Choroid plexus epithelial cell (primary cell): Measurements from ENCODE around the gene PSMD1.

Experiments used
- DNase-seq: peaks from one replicate; pipeline ENCODE4 v3.0.0-alpha.2; 2010; ENCODE audit warnings: low read depth
- H3K4me3 ChIP-seq: 2 replicates; pipeline ENCODE4 v1.5.1; 2011; ENCODE audit warnings: low read depth, mild to moderate bottlenecking, control low read depth, low read length, moderate library complexity
- TF ChIP-seq, protein P1 (sequence below): conservative IDR thresholded peaks from 2 replicates; pipeline ENCODE4 v1.5.1; 2011; ENCODE audit warnings: low read depth, mild to moderate bottlenecking, control low read depth, inconsistent platforms, low read length, moderate library complexity

Gene PSMD1

DNA sequence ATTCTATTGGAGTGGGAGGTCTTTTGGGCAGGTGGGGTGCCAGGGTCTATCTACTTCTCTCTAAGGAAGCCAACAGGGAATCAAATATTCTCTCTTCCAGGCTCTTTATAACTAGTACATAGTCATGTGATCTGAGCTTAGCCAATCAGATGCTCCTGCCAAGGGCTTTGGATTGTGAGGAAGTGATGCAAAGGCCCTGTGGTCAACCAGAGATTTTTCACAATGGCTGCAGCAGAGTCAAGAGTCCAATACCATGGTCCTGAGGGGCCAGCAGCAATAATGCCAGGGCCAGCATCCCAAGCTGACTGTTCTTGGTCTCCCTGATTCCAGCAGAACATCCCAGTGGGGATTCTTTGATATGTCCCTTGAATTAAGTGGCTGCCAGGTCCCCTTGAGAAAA, 27.8 kb upstream of the PSMD1 start:
- no peak overlapping the region for H3K4me3 ChIP-seq
- DNase-seq: no peak
- TF ChIP-seq, protein P1, sequence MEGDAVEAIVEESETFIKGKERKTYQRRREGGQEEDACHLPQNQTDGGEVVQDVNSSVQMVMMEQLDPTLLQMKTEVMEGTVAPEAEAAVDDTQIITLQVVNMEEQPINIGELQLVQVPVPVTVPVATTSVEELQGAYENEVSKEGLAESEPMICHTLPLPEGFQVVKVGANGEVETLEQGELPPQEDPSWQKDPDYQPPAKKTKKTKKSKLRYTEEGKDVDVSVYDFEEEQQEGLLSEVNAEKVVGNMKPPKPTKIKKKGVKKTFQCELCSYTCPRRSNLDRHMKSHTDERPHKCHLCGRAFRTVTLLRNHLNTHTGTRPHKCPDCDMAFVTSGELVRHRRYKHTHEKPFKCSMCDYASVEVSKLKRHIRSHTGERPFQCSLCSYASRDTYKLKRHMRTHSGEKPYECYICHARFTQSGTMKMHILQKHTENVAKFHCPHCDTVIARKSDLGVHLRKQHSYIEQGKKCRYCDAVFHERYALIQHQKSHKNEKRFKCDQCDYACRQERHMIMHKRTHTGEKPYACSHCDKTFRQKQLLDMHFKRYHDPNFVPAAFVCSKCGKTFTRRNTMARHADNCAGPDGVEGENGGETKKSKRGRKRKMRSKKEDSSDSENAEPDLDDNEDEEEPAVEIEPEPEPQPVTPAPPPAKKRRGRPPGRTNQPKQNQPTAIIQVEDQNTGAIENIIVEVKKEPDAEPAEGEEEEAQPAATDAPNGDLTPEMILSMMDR: no peak

DNA sequence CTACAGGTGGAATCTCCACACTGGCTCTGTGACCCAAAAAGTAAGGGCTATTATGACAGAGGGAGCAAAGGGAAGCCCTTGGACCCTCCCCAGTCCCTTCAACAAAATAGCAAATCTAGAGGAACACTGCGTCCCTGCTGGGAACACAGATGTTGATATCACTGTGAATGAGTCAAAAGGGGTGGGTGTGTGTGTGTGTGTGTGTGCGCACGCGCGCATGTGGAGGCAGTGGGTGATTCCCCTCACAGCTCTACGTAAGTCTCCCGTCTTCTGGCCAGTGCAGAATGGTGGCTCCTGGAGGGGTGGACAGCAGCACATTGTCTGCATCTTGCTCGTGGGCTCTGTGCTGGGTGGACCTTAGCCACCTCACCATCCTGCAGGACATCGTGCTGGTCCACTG, 27.1 kb upstream of the PSMD1 start:
- TF ChIP-seq, protein P1: no peak
- DNase-seq: no peak

DNA sequence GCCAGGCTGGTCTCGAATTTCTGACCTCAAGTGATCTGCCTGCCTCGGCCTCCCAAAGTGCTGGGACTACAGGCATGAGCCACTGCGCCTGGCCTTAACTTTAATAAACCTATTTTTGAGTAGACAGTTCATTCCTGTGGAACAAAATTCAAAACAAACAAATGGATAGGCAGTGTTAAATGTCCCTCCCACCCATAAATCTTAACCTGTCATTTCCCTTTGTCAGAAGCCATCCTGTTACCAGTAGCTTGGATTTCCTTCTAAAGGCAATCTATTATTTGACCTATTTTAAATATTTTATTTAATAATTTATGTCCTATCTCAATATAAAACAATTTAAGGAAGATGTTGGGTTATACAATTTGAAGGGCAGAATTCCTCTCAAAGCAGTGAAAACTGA, 25.9 kb upstream of the PSMD1 start:
- DNase-seq: no peak
- TF ChIP-seq, protein P1: no peak
- no peak overlapping the region for H3K4me3 ChIP-seq

More for the DNA sequence above, 27.1 kb upstream of the PSMD1 start:
- no peak overlapping the region for H3K4me3 ChIP-seq

DNA sequence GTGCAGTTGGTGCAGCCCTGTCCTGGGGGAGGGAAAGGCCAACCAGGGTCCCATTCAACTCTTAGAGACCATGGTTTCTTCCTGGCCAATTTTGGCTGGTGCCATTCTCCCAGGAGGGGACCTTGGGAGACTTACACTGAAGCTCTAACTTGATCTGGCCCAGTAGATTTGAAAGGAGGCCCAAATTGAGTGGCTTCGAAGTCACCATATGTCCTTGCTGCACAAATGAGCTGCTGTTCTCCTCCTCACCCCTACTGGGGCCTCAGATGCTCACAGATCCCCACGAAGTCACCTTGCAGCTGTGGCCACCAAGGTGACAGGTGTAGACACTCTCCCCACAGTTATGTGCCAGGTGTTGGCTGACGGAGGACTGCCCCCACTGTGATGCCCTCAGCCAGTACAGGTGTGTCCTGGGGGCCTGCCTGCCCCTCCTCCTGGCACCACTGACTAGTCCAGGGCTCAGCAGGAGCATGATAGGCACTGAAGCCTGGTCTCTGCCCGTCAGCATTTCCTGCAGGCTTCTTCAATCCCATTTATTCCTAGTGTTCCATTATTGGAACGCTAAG, 24.0 kb upstream of the PSMD1 start:
- no peak for DNase-seq
- TF ChIP-seq, protein P1: no peak
- no peak overlapping the region for H3K4me3 ChIP-seq

DNA sequence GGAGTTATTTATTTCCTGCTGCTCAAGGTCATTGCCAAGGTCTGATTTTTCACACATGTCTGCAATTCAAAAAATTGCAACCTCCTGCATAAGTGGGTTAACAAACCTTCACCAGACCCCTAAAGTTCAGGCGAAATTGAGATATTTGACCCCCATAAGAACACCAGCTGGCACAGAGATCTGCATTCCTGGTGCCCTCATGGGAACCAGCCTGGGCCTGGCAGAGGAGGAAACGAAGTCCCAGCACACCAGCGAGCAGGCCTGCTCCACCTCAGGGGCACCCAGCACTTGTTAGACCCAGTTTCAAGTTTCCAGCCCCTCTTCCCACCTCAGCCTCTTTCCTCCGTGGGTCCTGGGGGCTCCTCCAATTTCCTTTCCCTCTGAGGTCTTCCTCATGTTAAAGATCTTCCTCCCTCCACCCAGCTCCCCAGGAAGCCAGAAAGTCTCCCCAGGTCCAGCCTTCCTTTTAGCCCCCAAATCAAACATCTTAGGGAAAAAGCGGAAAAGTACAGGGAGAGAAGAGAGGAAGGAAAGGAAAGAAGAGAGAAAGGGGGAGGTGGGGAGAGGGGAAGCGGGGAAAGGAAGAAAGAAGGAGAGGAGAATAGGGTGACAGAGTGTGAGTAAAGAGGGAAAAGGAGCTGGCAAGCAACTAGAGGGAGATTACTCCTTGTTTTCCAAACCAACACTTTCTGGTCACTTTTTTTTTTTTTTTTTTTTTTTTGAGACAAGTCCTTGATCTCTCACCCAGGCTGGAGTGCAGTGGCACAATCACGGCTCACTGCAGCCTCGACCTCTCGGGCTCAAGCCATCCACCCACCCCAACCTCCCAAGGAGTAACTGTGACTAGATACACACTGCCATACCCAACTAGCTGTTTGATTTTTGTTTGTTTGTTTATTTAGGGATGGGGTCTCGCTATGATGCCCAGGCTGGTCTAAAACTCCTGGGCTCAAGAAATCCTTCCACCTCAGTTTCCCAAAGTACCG, 23.2 kb upstream of the PSMD1 start:
- DNase-seq: no peak
- no peak overlapping the region for H3K4me3 ChIP-seq
- TF ChIP-seq, protein P1: no peak

DNA sequence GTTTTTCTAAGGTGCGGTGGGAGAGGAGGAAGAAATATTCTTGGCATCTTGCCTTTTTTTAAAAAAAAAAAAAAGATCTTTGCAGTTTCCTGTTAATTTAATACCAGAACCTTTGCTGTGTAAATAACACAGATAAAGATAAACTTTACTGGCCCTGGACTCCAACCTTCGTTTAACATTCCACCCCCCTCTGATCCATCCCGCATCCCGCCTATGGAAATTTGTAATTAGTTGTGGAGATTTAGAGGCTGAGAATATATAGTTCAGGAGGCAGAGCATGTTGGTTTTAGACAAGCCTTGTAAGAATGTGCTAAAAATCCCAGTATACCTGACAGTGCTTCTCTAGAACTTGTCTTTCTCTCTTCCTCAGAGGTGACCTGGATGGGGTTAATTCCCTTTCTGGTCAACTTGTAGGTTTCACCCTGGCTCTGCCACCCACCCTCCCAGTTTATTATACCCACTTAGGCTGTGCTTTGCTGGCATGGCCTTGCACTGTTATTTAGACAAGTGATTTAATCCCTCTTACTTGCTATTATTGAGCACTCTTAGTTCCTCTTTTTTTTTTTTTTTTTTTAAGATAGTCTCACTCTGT, 22.3 kb upstream of the PSMD1 start:
- no peak for DNase-seq
- no peak overlapping the region for H3K4me3 ChIP-seq
- TF ChIP-seq, protein P1: no peak
